GM13976 (cell line): ENCODE measurements around the gene SLC6A8.
"Not testable (repeated sequence)": the region's sequence is repeated elsewhere in the genome, so short reads cannot be mapped to it uniquely, and the experiment has no call there.

ENCODE experiments used
- DNase-seq: peaks from one replicate; pipeline ENCODE4 v3.0.0; 2012; ENCODE audit warnings: low spot score
- in situ Hi-C: fragments of 300-500 bp; cut with MboI; formaldehyde crosslinking; loops from one replicate; pipeline ENCODE4 v1.12.0; 2022; ENCODE audit warnings: low sequenced_read_pairs, mixed read lengths, inconsistent platforms; ENCODE audit not compliant: unreplicated experiment
- TF ChIP-seq, protein P1 (sequence below): IDR thresholded peaks from 2 replicates; pipeline ENCODE4 v1.5.1; 2012; ENCODE audit warnings: borderline replicate concordance, mild to moderate bottlenecking; ENCODE audit not compliant: insufficient read depth; ENCODE audit errors: extremely low read depth, missing control alignments, control extremely low read depth

Gene SLC6A8

GRCh38 chrX:153672531-153673427 lies 14.9 kb upstream of the SLC6A8 start:
- DNase-seq: no peak
- TF ChIP-seq, protein P1, sequence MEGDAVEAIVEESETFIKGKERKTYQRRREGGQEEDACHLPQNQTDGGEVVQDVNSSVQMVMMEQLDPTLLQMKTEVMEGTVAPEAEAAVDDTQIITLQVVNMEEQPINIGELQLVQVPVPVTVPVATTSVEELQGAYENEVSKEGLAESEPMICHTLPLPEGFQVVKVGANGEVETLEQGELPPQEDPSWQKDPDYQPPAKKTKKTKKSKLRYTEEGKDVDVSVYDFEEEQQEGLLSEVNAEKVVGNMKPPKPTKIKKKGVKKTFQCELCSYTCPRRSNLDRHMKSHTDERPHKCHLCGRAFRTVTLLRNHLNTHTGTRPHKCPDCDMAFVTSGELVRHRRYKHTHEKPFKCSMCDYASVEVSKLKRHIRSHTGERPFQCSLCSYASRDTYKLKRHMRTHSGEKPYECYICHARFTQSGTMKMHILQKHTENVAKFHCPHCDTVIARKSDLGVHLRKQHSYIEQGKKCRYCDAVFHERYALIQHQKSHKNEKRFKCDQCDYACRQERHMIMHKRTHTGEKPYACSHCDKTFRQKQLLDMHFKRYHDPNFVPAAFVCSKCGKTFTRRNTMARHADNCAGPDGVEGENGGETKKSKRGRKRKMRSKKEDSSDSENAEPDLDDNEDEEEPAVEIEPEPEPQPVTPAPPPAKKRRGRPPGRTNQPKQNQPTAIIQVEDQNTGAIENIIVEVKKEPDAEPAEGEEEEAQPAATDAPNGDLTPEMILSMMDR: no peak
- in situ Hi-C loops: loop anchor here (25.0 kb wide), 1 partner anchor 710 kb away; no protein-coding TSS in a partner anchor

GRCh38 chrX:153673428-153674218 lies 14.1 kb upstream of the SLC6A8 start, which contains the start of gene PNCK:
Gene PNCK (minus strand): TSS chrX:153673813. CDS start chrX:153673076, 737 bp downstream.
- no peak for DNase-seq
- TF ChIP-seq, protein P1: no peak
- in situ Hi-C loops: loop anchor here (25.0 kb wide), 1 partner anchor 711 kb away; no protein-coding TSS in a partner anchor

DNA sequence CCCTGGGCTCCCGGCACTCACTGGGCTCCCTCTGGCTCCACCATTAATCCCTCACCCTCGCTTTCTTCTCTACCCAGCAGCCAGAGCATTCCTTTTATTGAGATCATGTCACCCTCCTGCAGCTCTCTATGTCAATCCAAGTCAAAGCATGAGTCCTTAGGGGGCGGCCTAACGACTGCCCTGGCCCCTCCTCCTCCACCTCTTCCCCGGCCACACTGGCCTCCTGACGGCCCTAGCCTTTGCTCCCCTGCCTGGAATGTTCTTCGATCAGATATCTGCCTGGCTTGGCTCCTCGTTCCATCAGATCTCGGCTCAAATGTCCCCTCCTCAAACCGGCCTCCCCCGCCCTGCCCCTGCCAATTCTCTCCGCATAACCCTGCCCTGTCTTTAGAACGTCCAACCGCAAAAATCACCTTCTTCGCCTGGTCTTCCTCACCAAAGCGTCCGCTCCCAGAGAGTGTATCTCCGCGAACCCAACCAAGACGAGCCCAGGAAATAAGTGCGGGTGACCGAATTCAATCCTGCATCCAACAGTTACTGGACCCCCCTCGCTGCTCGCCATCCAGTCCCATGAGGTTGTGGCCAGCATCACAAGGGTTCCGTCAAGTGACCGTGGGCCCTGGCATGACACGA lies 13.4 kb upstream of the SLC6A8 start:
- DNase-seq: no peak
- in situ Hi-C loops: loop anchor here (25.0 kb wide), 1 partner anchor 712 kb away; no protein-coding TSS in a partner anchor
- TF ChIP-seq, protein P1: no peak

GRCh38 chrX:153681175-153681574 lies 6.6 kb upstream of the SLC6A8 start:
- in situ Hi-C loops: no loop called here
- no peak for DNase-seq
- TF ChIP-seq, protein P1: no peak

DNA sequence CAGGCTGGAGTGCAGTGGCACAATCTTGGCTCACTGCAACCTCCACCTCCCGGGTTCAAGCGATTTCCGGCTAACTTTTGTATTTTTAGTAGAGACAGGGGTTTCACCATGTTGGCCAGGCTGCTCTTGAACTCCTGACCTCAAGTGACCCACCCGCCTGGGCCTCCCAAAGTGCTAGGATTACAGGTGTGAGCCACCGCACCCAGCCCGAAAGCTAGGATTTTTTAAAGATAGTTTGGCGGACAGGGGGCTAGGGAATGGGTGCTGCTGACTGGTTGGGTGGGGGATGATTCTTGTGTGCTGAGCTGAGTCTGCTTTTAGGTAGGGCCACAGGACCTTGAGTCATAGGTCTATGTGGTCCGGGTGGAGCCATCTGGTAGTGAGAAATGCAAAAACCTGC lies 4.2 kb upstream of the SLC6A8 start:
- in situ Hi-C loops, DNase-seq: not testable (repeated sequence)

DNA sequence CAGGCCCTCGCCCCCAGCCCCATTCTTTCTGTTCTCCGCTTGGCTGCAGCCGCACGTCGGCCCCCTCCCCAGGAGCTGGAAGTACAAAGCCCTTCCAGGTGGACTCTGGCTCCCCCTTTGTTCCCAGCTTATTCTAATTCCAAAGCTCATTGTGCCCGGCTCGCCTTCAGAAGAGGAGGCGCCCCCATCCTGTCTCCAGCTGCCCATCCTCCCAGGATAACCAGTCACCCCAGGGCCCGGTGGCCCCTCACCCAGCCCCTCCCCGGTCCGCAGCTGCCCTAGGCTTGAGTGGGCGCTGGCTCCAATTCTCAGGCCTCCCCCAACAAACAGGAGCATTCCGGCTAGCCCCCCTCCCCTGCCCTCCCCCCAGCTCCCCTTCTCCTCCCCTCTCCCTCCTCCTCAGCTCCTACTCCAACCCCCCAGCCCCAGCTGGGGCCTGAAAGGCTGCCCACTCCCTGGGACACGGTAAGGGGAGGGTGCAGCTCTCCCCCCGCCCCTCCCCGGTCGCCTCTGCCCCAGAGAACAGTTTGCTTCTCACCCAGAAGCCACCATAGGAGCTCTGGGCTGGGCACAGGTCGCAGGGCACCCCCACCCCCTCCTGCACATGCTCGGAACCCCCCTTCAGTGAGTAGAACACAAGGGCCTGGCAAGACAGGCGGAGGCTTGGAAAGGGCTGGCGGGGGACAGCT lies 3.1 kb upstream of the SLC6A8 start:
- in situ Hi-C loops: no loop called here
- DNase-seq: no peak
- TF ChIP-seq, protein P1: no peak
